GM12892 (cell line): Measurements from ENCODE around the gene EFNB2.

Experiments used
- POLR2A ChIP-seq: IDR thresholded peaks from 2 replicates; pipeline ENCODE4 v1.6.1; 2011; ENCODE audit warnings: low read depth, low read length, control low read depth
- POLR2AphosphoS5 ChIP-seq: IDR thresholded peaks from 2 replicates; pipeline ENCODE4 v1.6.1; 2011; ENCODE audit warnings: low read depth, low read length, control low read depth

GRCh38 chr13:106561551-106562170 is 26.2 kb upstream of the EFNB2 start:
- peak; percentile 53; the same call in 1 of the 2 replicates for TF ChIP-seq POLR2A
- TF ChIP-seq POLR2AphosphoS5, result 0 out of 2 replicates have a peak, but pooled peaks have one; percentile 34
